GM18873 (cell line): Measurements from ENCODE around the gene PRRT3.
A peak's percentile ranks its signal among the peaks of the same experiment; 100 is the strongest.
"Not testable (repeated sequence)": the region's sequence is repeated elsewhere in the genome, so short reads cannot be mapped to it uniquely, and the experiment has no call there.

ENCODE experiments used
- ATAC-seq: cut with Tn5 transposase; IDR thresholded peaks from one replicate; pipeline ENCODE4 v1.9.1; 2021; ENCODE audit warnings: mild to moderate bottlenecking, moderate library complexity, moderate number of reproducible peaks; ENCODE audit not compliant: unreplicated experiment, low FRiP score

The PRRT3 gene

DNA sequence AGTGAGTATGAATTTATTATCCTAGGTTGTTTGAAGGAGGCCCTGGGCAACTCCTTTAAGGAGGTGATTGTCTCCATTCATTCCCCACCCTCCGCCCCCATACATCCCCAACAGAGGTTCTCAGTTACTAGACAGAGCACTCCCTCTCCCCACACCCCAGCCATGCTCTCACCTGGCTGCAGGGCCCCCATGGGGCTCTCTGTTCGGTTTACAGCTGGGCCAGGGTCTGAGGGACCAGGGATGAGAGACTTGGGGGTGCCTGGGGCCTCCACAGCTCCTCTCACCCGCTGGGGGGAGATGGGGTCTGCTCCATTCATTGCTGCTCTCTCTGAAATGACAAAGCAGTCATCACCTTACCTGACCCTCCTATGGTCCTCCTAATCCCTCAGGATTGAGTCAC lies 3.6 kb downstream of the PRRT3 start:
- no peak for ATAC-seq

DNA sequence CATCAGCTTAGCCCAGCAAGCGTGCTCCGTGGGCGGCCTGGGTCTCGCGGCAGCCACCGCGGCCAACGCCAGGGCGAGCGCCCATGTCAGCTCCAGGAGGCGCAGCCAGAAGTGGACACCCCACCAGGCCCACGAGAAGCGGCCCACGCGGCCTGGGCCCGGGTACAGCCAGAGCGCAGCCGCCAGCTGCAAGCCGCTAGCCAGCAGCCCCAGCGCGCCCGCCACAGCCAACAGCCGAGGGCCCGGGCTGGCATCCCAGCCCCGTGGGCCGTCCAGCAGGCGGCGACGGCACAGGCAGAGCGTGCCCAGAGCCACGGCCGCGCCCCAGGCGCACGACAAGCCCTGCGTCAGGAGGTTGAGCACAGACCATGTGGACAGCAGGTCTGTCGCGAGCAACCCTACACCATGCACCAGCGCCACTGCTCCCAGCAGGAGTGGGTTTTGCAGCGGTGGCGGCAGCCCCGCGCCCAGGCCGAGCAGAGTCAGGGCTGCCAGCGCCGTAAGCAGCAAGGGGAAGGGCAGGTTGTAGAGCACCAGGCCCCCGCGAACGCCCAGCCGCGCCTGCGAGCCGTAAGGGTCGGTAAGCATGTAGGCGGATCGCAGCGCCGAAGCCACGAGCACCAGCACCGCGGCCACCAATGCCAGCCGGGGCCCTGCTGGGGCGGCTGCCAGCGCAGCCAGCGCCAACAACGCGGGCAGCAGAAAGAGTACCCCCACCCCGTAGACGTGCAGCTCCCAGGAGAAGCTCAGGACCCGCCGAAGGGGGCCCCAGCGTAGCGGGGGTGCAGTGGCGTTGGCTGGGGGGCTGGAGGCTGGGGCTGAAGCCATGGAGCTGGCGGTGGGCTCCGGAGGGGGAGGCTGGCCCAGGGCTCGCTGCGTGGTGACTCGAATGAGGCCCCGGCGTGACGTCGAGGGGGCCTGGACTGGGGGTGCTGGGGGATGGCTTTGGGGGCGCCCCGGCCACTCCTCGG lies 4.9 kb downstream of the PRRT3 start:
- no peak for ATAC-seq

DNA sequence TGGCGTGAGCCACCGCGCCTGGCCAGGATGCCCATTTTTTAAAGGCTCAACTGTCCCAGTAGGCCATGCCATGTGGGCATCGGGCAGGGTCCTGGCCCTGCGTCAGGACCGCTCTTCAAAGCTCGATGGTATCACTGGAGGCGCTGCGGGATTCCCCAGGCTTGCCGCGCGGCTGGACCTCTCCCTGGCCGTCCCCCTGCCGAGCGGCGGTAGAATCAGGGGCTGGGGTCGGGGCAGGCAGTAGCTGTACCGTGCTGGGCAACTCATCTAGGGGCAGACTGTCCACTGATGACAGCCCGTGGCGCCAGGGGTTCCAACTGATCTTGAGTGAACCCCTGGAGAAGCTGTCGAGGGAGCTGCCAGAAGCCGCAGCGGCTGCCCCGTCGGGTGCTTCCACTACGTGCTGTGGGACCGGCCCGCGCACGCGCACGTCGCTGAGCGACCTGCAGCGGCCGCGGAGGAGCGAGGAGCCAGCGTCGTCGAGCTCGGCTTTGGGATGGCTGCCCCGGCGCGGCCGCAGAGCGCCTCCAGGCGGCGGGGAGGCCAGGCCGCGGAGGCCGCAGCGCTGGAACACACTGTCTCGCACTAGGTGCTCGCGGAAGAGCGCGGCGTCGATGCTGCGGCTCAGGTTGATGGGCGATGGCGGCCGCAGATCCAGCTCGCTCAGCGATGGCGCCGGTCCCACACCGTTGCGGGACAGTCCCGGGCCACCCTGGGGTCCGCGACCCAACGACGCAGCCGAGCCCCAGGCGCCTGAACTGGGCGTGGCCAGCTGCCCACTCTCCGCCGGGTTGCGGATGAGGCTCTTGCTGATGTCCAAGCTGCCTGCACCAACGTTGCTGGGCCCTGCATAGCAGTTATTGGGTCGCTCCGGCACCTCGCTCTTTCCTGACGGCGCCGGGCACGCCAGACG lies 5.8 kb downstream of the PRRT3 start:
- ATAC-seq: no peak

DNA sequence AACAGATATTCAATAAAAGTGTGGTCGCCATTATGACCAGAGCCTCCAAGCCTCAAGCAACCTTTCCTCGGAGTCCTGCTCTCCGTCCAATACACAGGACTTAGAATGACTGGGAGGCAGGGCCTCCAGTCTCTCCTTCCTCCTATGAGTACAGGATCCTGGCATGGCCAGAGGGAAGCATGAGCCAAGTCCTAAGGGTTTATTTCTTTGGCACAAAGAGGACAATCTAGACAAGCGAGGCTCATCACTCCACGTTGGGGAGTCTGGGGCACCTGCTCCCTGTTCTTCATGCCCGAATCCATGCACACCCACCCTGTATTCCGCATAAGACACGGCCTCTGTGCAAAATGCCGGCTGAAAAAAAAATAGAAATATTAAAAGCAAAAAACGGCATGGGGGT lies 6.8 kb downstream of the PRRT3 start:
- no peak for ATAC-seq

DNA sequence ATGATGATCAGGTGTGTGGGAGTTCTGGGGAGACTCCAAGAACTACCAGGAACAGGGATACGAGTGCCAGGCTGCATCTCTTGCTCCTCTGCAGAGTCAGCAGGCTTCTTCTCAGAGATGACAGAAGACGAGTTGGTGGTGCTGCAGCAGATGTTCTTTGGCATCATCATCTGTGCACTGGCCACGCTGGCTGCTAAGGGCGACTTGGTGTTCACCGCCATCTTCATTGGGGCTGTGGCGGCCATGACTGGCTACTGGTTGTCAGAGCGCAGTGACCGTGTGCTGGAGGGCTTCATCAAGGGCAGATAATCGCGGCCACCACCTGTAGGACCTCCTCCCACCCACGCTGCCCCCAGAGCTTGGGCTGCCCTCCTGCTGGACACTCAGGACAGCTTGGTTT lies 7.9 kb downstream of the PRRT3 start:
- ATAC-seq: no peak

DNA sequence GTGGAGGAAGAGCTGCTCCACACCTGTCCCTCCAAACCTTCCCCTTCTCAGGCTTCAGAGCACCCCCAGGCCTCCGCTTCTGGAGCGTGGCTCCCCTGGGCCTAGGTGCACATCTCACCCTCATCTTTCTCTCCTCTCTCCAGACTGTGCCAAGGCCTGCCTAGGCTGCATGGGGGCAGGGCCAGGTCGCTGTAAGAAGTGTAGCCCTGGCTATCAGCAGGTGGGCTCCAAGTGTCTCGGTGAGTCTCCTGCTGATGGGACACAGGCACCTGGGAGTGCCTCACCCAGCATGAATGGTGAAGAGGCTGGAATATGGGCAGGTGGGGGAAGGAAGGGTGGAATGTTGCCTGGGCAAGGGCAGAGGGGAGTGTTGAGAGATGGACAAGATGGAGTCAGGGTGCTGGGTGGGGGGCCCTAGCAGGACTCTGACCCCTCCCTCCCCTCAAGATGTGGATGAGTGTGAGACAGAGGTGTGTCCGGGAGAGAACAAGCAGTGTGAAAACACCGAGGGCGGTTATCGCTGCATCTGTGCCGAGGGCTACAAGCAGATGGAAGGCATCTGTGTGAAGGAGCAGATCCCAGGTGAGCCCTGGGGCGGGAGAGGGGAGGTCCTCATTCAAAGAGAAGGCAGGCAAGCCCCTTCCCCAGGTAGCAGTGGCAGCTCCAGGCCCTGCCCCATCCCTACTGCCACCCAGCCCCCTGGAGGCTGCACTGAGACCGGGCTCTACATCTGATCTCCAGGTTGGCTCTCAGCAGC lies 9.1 kb downstream of the PRRT3 start:
- ATAC-seq: no peak

DNA sequence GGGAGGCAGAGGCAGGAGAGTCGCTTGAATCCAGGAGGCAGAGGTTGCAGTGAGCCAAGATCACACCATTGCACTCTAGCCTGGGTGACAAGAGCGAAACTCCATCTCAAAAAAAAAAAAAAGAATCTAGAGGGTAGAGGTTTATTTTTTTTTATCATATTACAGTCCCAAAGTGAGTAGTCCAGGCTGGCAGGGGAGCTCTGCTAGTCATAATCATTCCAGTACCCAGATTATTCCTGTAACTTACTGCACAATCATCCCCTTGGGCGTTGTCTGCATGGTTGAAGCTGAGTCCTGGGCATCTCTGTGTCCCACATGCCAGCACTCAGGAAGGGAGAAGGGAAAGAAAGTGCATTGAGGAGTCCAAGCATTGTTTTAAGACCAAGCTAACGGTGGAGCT lies 10.0 kb downstream of the PRRT3 start:
- no peak for ATAC-seq

DNA sequence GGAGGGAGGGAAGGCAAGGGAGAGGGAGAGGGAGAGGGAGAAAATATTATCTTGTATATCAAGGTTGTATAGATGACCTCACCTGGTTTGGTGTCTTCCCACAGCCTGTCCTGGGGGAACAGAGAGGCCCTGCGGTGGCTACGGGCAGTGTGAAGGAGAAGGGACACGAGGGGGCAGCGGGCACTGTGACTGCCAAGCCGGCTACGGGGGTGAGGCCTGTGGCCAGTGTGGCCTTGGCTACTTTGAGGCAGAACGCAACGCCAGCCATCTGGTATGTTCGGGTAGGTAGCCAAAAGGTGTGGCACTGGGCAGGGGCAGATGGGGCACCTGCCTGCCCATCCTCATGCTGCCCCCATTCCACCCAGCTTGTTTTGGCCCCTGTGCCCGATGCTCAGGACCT lies 11.5 kb downstream of the PRRT3 start:
- no peak for ATAC-seq

DNA sequence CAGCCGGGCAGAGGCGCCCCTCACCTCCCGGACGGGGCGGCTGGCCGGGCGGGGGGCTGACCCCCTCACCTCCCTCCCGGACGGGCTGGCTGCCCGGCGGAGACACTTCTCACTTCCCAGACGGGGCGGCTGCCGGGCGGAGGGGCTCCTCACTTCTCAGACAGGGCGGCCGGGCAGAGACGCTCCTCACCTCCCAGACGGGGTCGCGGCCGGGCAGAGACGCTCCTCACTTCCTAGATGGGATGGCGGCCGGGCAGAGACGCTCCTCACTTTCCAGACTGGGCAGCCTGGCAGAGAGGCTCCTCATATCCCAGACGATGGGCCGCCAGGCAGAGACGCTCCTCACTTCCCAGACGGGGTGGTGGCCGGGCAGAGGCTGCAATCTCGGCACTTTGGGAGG lies 12.3 kb downstream of the PRRT3 start:
- ATAC-seq: not testable (repeated sequence)

DNA sequence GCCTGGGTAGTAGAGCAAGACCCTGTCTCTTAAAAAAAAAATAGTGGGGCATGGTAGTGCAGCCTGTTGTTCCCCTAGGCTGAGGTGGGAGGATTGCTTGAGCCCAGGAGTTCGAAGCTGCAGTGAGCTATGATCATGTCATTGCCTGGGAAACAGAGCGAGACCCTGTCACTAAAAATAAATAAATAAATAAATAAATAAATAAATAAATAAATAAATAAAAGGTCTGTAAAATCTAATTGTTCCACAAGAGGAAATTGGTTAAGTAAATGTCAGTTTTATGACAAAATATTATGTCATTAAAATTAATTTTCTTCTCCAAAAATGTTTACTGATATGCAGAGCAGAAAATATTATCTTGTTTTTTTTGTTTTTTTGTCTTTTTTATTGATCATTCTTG lies 13.2 kb downstream of the PRRT3 start:
- ATAC-seq: no peak

DNA sequence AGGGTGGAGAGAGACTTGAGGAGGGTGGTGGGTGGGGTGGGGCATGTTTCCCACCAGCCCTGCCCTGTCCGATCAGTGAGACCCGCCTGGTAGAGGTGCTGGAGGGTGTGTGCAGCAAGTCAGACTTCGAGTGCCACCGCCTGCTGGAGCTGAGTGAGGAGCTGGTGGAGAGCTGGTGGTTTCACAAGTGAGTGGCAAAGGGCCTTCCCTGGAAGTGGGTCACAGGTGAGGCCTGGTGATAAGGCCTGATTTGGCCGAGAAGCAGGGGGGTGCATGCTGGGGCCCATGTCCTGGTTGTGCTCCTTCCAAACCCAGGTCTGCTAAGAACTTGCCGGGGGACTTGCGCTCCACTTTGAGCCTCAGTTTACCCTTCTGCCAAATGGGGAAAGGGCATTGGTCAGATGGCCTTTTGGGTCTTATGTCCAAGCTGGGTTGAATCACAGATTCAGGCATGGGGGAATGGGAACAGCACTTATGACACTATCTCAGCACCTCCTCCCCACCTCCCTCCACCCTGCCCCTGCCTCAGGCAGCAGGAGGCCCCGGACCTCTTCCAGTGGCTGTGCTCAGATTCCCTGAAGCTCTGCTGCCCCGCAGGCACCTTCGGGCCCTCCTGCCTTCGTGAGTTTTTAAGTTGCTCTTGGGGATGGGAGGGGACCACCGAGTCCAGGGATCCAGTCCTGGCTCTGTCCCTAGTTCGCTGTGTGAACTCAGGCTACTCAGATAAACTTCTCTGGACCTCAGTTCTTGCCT lies 14.5 kb downstream of the PRRT3 start:
- ATAC-seq: no peak

DNA sequence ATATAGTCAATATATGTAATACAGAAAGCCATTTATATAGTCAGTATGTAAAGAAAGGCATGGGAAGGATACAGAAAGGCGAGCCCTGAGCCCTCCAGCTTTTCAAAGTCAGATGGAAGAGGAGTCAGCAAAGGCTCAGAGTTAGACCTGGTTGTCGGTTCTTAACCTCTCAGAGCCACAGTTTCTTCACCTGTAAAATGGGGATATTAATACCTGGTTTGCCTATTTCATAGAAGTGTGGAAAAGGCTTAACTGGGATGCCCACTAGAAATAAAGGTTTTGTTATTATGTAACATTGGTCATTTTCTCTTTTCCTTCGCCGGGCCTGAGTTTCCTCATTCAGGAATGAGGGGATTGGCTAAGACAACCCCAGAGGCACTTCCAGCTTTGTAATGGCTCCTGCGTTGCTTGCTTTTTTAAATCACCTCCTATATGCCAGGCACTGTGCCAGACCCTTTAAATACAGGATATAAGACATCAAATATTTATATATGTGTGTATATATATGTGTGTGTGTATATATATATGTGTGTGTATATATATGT lies 16.2 kb downstream of the PRRT3 start:
- no peak for ATAC-seq

DNA sequence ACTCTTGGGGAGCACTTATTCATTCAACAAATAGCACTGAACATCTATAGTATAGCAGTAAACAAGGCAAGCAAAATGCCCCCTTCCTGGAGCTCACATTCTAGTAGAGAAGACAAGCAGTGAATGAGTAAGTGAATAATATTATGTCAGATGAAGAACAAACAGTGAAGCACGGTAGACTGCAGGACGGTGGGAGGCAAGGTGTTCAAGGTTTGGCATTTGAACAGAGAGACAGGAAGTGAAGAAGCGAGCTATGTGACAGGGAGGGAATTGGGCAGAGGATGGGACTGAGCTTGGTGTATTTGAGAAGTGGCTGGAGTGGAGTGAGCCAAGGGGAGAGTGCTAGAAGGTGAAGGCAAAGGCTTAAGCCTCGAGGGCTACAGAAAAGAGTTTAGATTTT lies 17.2 kb downstream of the PRRT3 start:
- no peak for ATAC-seq

DNA sequence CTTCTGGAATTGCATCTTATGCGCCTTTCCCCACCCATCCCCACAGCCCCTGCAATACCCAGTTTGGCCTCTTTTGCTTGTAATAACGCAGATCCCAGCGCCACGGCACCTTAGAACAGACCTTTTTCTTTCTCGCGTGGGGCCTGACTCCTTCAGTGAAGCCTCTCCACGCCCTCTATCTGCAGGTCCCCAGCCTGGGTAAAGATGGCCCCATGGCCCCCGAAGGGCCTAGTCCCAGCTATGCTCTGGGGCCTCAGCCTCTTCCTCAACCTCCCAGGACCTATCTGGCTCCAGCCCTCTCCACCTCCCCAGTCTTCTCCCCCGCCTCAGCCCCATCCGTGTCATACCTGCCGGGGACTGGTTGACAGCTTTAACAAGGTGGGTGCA lies 18.0 kb downstream of the PRRT3 start:
- ATAC-seq: no peak

DNA sequence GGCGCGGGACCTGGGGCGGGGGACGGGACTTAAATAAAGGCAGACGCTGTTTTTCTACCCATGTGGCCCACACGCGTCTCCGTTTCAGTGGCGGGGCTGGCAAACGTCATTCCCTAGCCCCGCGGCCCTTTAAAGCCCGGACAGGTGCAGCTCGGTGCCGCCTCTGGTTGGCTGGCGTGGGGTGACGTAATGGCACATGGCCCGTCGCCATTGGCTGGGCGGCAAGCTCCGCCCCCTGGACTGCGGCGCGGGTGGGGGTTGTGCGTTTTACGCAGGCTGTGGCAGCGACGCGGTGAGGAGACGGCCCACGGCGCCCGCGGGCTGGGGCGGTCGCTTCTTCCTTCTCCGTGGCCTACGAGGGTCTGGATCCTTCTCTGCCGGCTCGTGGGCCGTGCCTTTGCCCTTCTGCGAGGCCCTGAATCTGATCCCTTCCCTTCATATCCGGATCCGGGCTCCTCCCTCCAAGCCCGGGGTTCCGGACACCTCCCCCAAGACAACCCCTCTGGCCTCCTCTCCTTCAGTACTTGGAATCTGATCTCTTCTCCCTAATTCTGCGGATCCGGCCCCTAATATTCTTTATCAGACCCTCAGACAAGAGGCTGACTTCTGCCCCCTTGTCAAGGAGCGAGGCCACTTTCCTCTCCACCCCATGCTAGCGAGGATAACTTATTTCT lies 18.5 kb downstream of the PRRT3 start, which contains the start of gene CRELD1:
TSS of gene CRELD1 (plus strand) at position 274 of the 674 bp plus-strand sequence. CDS start 605 bp downstream, outside the sequence.
- peak; percentile 86 for ATAC-seq

DNA sequence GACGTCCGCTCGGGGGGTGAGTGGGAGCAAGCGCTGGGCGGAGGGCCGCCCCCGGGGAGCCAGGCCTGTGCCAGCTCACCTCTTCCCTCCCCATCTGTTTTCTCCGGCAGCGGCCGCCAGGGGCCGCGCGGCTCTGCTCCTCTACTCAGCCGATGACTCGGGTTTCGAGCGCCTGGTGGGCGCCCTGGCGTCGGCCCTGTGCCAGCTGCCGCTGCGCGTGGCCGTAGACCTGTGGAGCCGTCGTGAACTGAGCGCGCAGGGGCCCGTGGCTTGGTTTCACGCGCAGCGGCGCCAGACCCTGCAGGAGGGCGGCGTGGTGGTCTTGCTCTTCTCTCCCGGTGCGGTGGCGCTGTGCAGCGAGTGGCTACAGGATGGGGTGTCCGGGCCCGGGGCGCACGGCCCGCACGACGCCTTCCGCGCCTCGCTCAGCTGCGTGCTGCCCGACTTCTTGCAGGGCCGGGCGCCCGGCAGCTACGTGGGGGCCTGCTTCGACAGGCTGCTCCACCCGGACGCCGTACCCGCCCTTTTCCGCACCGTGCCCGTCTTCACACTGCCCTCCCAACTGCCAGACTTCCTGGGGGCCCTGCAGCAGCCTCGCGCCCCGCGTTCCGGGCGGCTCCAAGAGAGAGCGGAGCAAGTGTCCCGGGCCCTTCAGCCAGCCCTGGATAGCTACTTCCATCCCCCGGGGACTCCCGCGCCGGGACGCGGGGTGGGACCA lies 19.2 kb downstream of the PRRT3 start:
- ATAC-seq: peak; percentile 44

DNA sequence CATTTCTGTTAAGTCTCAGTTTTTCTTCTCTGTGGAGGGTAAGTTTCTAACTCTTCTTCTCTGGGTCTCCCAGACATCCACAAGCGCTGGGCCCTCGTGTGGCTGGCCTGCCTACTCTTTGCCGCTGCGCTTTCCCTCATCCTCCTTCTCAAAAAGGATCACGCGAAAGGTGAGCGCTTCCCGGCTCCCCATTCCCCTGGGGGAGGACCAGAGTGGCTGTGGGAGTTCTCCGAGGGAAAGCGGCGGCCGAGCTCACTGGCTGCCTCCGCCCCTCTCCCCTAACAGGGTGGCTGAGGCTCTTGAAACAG lies 19.7 kb downstream of the PRRT3 start:
- no peak for ATAC-seq

DNA sequence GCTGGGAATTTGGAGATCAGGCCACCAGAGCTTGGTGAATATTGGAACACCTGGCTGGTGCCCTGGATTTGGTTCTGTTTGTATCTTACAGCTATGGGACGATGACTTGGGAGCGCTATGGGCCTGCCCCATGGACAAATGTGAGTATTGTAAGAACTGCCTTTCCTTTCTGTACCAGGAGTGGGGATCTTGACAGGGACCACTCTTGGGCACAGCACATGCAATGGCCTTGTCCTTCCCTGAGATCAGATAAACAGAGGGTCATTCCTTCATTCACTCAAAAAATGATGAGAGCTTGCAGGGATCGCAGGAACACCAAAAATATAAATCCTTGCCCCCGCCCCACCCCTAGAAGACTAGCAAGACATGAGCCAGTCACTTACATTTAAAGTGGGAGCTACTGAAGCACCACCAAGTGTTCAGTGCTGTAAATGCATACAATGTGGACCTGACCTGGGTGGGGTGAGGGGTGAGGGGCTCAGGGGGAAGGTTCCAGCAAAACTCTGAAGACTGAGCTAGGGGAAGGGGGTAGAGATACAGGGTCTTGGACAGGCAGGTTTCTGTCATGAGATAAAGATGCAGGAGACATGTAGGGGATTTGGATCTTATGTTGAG lies 21.3 kb downstream of the PRRT3 start:
- no peak for ATAC-seq
